ENCODE results near the gene ALDH8A1.

Gene ALDH8A1

DNA sequence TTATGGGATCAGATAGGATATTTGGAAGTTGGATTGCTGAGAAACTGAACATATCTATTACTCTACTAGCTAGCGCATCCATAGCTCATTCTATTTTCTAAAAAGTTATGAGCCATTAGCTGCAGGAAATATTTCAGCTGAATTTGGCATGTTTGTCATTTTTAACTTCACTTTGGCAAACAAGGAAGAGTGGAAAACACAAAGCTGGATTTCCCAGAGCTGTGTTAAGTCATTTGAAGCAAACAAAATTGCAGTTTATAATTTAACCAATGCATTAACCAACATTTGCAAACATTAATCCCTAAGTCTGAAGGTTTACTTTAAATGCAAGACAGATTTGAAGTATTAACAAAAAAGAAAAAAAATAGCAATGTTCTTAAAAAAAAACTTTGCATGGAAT is 1.2 kb downstream of the ALDH8A1 start:
- DNase-seq, result no peak

DNA sequence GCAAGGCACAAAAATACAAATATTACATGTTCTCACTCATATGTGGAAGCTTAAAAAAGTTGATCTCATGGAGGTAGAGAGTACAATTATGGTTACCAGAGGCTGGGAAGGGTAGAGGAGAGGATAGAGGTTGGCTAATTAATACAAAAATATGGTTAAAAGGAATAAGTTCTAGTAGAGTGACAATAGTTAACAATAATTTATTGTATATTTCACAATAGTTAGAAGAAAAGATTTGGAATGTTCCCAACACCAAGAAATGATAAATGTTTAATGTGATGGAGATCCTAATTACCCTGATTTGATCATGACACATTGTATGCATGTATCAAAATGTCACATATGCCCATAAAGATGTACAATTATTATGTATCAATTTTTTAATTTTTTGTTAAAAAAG is 1.8 kb downstream of the ALDH8A1 start:
- no peak for DNase-seq

DNA sequence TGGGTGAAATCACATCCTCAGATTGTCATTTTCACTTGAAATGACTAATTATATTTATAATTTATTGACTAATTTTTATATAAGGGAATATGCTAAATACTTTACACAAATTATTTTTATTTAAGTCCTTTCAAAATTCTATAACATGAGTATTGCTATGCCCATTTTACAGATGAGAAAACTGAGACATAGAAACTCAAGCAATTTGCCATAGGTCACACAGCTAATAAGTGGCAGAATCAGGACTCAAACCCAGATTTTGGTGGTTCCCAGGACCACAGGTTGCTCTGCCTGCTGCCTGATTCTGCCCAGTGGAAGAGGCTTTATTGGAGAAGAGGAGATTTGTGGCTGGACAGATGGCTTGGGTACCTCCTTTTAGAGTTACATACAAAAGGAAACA is 4.9 kb downstream of the ALDH8A1 start:
- DNase-seq, result no peak

DNA sequence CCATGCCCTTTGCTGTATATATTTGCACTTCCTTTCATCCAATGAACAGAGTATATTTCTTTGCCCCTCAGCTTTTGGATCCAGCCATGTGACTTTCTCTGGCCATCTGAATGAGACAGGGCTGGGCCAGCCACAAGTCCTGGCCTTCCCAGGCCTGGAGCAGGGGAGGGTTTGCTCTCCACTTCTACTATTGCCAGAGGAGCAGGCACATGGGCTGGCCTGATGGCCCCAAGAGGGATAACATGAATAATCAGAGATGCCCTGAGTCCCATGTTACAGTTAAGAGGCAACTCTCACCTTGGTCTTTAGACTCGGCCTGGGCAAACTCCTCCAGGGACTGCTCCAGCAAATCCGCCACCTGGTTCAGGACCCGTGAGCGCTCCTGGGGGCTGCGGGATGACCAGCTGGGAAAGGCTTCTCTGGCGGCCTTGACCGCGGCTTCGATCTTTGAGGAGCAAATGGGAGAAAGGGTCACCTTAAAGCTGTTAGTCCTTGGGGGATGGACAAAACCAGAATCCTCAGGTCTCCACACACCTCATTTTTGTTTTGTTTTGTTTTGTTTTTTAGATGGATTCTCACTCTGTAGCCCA is 6.3 kb downstream of the ALDH8A1 start:
- DNase-seq, result no peak

DNA sequence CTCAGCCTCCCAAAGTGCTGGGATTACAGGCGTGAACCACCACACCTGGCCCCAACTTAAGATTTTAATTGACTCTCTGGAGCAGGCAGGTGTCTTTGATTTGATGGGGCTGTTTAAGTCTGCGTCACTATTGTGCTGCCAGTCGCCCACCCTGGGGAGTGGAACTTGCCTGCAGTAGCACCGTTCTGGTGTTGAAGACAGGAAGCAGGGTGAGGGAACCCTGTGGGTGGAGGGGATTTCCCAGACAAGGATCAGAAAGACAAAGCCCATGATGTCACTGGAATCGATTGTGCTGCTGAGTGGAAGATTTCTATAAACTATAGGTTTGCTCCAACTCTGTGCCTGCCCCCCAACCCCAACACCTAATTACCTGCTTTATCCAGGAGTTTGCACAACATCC is 11.0 kb downstream of the ALDH8A1 start:
- no peak for DNase-seq

DNA sequence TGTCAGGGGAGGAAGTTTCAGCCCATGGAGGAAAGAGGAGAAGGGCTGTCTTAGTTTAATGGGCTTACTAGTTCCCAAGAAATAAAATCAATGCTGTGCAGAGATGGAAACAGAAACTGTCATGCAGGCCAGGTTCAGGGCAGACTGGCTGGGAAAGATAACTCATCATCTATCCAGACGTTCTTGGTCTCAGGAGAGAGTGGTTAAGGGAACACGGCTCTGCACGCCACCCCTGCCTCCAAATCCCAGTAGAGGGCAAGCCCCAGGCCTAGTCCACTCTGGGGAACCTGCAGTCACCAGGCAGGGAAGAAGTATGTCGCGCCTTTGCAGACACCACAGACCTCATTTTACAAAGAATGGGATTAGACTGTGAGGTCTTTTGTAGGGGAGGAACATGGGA is 12.5 kb downstream of the ALDH8A1 start:
- DNase-seq, result no peak

DNA sequence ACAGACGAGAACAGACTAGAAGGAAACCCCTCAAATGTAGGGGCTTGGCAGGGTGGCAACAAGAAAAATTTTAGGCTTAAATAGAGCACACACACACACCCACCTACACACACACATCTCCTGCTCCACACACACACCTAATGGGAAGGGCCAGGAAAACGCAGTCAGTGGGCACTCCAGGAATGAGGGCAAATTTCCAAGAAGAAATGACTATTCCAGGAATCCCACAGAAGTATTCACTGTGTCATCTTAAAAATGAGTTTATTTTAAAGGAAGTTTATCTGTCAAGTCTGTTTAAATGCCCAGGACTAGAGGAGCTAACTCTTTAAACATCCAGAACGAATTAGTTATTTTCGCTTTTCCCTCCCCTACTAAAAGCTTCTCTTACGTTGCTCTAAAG is 13.0 kb downstream of the ALDH8A1 start:
- DNase-seq, result no peak

DNA sequence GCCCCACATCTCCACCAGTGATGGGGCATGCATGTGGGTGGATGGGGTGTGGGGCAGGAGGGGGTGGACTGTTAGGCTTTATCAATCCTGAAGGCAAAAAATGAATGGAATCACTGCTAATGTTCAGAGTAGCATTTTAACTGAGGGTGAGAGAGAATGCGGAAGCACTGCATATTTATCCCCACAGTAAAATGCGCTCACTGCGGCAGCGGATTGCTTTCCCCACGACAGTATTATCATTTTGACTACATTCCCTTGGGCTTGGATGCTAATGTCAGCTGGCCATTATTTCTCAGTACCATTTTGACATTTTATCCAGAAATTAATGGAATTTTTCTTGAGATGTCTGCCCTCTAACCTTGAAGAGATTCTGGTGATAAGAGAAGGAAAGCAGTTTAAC is 13.4 kb downstream of the ALDH8A1 start:
- DNase-seq, result no peak

DNA sequence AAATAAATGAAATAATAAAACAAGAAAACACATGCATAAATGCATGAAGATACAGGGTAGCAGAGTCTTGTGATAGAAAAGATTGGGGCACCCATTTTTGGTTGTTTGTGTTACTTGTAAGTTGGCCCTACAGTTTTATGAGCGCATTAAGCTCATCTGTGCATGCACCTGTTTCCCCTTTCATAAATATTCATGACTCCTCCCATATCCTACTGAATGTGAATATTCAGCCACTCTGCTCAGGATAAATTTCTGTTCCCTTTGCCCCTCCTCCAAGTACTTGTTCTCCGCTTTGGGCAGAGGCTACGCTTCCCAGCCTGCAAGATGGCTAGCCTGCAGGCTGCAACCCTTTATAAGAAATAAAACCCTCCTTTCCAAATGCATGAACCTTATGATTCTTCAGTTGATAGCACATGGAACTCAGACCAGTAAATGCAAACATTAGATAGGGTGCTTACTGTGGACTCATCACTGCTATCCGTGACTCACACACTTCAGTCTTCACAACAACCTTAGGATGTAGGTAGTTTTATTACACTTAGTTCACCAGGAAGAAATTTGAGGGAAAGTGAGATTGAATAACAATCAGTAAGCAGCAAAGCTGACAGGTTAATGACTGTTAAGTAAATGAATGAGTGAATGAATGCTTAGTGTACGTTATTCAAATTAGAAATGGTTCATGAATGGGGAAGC is 15.0 kb downstream of the ALDH8A1 start:
- DNase-seq, result no peak

DNA sequence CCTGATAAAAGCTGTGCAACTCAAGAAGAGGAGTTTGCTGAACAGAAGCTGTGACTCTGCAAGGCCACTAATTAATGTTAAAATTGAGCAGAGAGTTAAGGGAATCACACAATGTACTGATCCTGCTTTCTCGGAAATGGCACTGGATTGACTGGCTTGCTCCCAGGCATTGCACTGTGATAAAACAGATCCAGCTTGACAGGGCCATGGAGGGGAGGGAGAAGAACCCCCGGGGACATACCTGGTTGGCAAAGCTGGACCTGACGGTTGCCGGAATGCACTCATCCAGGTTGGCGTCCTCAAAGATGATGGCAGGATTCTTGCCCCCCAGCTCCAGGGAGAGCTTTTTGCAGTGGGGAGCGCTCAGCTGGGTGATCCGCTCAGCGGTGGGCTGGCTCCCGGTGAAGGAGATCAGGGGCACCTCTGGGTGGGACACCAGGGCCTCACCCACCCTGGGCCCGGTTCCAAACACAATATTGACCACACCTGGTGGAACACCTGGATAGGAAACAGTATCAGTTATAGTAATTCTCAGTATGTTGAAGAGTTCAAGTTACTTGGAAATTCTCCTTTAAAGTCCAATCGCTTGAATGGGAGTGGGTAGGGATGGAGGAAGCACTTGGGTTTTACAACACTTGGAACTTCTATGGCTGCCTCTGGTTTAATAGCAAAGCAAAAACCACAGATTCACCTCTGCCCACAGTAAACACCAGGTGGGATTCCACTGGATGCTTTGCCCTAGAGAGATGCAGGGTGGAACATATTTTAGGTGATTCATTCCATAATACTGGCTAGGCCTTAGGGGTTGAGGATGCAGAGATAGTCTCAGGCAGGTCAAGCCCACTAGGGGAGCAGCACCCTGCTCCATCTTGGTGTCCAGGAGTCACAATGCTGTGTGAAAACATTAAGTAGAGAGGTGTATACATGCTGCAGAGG is 17.1 kb downstream of the ALDH8A1 start:
- no peak for DNase-seq

DNA sequence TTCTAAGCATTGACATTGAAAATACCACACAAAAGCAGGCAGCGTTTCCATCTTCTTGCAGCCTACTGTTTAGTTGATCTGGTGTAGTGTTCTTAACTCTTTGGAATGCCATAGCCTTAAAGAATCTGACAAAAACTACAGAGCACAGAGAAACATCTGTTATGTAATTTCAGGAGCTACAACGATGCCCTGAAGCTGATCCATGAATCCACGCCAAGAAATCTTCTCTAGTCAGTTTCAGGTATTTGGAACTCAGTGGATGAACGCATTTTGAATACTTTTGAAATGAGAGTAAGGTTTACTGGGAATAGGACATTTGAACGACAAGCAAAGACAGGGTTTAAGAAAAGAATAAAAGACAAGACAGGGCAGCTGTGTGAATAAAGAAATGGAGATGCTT is 17.8 kb downstream of the ALDH8A1 start:
- no peak for DNase-seq

DNA sequence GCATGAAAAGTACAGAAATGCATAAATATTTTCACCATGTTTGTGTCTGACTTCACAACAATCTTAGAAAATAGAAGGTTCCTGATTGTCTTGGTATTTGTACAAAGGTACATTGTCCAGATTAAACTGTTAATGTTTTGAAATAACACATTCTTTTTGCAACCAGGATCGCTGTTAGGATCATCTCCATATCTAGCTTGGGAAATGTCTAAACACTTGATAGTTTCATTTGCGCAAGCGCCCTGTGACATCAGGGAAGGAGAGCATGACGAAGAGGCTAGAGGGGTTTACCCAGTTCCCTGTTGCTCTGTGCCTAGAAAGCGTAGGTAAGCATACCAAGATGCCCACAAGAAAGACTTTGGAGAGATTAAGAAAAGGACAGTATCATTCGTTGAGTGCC is 19.4 kb downstream of the ALDH8A1 start:
- DNase-seq, result no peak

DNA sequence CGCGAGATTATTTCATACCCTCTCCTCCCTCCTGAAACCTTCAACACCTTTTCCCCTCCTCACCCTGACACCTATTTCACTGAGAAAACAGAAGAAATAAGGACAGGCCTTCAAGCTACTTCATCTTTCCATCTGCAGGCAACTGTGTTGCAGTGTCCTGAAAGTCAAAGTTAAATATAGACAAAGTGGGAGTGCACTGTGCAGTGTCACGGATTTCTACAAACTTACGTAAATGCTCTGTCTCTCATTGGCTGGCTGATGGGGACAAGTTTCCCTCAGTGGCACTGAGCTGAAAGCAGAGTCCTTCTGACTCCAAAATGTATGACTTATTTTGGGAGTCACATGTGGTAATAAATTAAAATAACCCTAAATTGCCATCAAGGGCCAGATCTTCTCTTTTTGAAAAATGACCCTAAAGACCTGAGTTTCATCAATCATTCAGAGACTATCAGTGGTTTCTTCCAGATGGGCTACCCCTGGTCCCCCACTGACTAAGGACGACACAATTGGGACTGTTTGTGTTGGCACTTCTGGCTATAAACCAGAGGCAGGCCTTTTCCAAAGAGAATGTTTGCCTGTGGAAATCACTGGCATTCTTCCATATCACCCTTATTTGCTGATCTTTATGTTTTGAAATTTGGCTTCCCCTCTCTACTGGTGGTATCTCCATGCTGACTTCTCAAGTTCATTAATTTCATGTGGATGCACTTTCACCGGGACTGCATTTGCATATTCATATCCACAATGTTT is 21.6 kb downstream of the ALDH8A1 start:
- no peak for DNase-seq

DNA sequence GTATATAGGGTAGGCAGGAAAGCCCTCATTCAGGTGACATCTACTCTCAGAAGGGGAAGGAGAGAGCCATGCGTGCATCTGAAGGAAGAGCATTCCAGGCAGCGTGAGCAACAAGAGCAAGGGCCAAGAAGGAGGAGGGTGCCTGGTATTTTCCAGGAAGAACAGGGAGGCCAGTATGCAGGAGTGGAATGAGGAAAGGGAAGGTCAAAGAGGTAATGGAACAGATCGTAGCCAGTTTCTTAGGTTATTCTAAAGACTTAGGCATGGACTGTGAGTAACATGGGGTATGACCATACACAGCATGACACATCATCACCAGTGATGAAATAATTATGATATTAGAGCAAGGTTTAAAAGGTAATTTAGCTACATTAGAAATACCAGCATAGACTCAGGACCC is 24.1 kb downstream of the ALDH8A1 start:
- DNase-seq, result no peak

DNA sequence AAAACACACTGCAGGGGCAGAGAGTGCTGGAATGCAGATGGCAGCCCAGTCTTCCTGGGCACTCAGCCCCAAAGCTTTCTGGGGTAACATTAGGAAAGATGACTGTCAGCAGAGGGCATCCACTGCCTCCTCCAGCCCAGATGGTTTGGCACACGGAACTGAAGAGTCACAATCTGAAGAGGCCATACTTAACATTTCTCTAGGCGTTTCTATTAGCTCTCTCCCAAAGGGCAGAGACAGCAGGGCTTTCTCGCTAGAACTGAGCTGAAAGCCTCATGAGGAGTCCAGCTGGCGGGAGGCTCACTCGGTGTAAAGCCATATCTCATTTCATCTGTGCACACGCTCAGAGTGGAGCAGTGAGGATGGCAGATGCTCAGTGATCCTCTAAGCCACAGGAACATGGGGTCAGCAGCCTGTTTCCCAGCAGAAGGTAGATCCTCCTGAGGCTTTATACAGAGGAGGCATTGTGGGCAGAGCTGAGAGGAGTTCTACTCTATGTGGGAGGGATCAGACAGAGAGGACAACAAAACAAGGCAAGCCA is 28.1 kb downstream of the ALDH8A1 start:
- DNase-seq, result no peak

DNA sequence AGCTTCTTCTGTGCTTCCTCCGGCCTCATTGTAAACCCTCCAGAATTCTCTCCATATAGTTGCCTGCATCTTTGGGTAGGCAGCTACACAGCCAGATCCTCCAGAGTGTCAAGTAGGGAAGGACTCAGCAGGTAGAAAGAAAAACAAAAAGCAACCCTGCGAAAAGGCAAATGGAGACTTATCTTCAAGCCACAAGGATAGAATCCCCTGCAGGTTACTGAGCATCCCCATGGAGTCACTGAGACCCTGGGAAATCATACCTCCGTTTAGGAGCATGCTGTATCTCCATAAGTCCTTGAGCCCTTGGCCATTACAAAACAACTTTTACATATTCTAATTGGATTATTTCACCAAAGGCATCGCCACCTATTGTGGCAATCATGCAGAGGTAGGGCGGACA is 28.6 kb downstream of the ALDH8A1 start:
- no peak for DNase-seq

DNA sequence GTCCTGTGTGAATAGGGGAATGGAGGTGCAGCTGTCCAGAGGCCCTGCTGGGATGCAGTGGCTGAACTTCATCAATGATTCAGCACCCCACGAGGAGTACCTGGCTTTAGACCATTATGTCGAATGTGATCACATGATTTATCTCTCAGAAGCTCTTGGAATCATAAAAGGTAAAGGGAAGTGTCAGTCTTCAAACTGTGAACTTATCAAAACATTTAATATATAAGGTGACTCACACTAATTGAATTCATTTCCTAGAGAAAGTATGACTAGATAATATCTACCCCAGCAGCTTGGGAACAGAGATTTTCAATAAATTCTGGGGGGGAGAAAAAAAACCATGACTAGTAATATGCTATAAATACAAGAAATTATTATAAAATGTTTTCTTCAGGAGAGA is 29.5 kb downstream of the ALDH8A1 start:
- no peak for DNase-seq

DNA sequence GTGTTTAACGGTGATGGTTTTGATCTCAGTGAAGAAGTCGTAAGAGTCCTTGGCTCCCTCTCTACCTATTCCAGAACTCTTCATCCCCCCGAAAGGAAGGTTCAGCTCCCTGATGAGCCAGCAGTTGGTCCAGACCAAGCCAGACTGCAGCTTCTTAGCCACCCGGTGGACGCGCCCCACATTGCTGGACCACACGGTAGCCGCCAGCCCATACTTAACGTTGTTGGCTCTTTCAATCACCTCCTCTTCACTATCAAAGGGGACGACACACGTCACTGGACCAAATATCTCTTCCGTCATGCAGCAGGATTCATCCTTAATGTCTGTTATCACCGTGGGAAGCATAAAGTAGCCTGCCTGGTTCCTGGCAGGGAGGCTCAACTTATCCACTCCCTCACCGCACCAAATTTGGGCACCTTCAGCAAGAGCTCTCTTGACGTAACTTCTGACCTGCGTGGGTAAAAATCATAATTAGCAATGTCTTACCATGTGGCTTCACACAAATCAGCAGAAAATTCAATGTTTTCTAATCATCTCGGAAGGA is 31.4 kb downstream of the ALDH8A1 start:
- DNase-seq, result no peak

DNA sequence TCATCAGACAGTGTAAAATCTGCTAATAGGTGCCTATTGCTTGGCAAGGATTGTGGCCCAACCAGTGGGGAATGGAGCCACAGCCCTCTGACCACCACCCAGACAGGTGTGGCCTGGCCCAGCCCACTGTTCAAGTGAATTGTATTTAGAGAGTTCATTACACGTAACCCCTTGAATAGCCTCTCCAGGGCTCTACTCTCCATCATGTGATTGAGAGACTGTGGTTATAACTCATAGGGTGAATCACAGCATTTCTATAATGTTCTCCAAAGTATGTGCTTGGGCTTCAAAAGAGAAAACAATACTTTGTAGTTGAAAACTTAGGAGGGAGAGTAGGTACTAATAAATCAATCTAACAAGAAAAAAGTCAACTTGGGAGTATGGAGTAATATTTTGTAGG is 38.4 kb downstream of the ALDH8A1 start:
- no peak for DNase-seq

DNA sequence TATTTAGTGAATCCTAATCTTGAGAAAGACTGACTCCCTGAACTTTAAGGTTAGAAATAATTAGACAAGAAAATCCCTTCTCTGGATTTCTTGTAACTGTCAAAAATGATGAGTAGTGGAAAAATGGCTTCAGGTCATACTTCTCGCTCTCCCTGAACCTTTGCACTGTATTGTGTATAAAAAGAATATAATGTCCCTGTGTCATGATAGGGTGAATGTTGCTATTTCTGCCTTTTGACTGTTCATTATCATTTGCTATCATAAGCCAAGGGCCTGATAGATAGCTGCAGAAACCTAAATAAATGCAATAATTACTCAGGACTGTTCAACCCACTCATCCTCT is 39.3 kb downstream of the ALDH8A1 start:
- no peak for DNase-seq

DNA sequence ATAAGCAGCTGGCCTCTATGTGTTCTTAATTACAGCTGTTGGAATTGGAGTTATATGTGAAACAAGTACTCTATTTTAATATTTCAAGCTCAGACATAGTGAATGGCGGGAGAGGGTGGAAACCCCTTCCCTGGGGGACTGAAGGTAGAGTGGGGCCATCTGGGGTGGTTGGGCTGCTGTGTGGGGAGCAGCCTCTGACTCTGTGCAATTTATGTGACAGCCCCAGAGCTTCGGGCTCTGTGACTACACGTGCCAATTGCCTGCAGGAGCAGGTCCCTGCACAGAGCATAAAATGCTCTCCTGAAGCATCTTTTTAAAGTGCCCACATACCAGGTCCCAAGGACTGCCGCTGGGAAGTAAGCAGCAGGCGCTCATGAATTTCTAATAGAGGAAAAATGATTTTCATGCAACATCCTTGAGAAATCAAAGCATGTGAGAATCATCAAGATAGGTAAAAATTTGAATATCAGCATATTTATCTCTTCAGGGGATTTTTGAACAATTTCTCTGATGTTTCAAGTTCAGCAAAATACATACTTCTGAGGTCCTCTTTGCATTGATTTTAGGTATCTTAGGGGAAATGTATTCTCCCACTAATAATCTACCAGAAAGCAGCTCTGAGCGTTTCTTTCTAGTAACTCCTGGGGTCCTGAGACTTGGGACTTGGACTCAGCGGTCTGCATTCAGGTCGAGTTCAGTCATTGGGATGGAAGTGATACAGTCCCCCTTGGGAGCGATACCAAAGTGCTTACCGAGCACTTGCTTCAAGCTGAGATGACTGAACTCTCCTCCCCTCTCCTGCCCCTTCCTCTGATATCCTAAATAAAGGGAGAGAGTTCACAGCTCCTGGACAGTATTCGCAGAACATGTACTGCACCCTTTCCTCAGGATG is 40.0 kb downstream of the ALDH8A1 start:
- DNase-seq, result no peak
